Trophoblast cell (in vitro differentiated cells and primary cell): Measurements from ENCODE around the gene MAN1C1.

Source experiments
- DNase-seq, 2 donors: peaks; one replicate each; pipeline ENCODE4 v3.0.0-alpha.2; 2016
- H2AFZ ChIP-seq: 2 replicates; pipeline ENCODE4 v1.6.1; 2013; ENCODE audit warnings: low read length, moderate library complexity, mild to moderate bottlenecking; ENCODE audit not compliant: insufficient read depth, poor library complexity
- H2AK5ac ChIP-seq: 2 replicates; pipeline ENCODE4 v1.6.1; 2013; ENCODE audit warnings: mild to moderate bottlenecking, low read length
- H2BK120ac ChIP-seq: 2 replicates; pipeline ENCODE4 v1.6.1; 2013; ENCODE audit warnings: low read length, mild to moderate bottlenecking, moderate library complexity; ENCODE audit not compliant: insufficient read depth, poor library complexity
- H2BK12ac ChIP-seq: 2 replicates; pipeline ENCODE4 v1.6.1; 2013; ENCODE audit warnings: mild to moderate bottlenecking, low read length, moderate library complexity
- H2BK5ac ChIP-seq: 2 replicates; pipeline ENCODE4 v1.6.1; 2013; ENCODE audit warnings: low read length, low read depth, moderate library complexity, mild to moderate bottlenecking; ENCODE audit not compliant: poor library complexity
- H3K14ac ChIP-seq: 2 replicates; pipeline ENCODE4 v1.6.1; 2013; ENCODE audit warnings: mild to moderate bottlenecking, low read length
- H3K18ac ChIP-seq: 2 replicates; pipeline ENCODE4 v1.6.1; 2013; ENCODE audit warnings: mild to moderate bottlenecking, low read length
- H3K23ac ChIP-seq: 2 replicates; pipeline ENCODE4 v1.6.1; 2013; ENCODE audit warnings: low read length
- H3K27ac ChIP-seq: 2 replicates; pipeline ENCODE4 v1.5.1; 2013; ENCODE audit warnings: low read depth, mild to moderate bottlenecking, inconsistent platforms, low read length, moderate library complexity
- H3K27me3 ChIP-seq: 2 replicates; pipeline ENCODE4 v1.6.1; 2013; ENCODE audit warnings: inconsistent platforms, mild to moderate bottlenecking, low read length, moderate library complexity; ENCODE audit not compliant: insufficient read depth
- H3K36me3 ChIP-seq, 2 experiments: 1 replicate in 1 of 2; 2 replicates in 1 of 2; pipeline ENCODE4 v1.6.1; 2013; ENCODE audit warnings: low read length in 2 of 2, mild to moderate bottlenecking in 2 of 2, moderate library complexity in 1 of 2; ENCODE audit not compliant: insufficient read depth in 2 of 2, control insufficient read depth in 1 of 2
- H3K4ac ChIP-seq: 2 replicates; pipeline ENCODE4 v1.6.1; 2013; ENCODE audit warnings: low read depth, mild to moderate bottlenecking, low read length, moderate library complexity
- H3K4me1 ChIP-seq, 2 experiments: 1 replicate in 1 of 2; 2 replicates in 1 of 2; pipeline ENCODE4 v1.6.1; 2013; ENCODE audit warnings: low read length in 2 of 2, mild to moderate bottlenecking in 2 of 2, moderate library complexity in 1 of 2; ENCODE audit not compliant: insufficient read depth in 2 of 2, control insufficient read depth in 1 of 2
- H3K4me2 ChIP-seq: 2 replicates; pipeline ENCODE4 v1.6.1; 2013; ENCODE audit warnings: inconsistent platforms, mild to moderate bottlenecking, low read length, moderate library complexity
- H3K4me3 ChIP-seq: 2 replicates; pipeline ENCODE4 v1.5.1; 2013; ENCODE audit warnings: mild to moderate bottlenecking, low read depth, low read length, inconsistent platforms
- H3K79me1 ChIP-seq: one replicate; pipeline ENCODE4 v1.6.1; 2013; ENCODE audit warnings: low read length
- H3K79me2 ChIP-seq: 2 replicates; pipeline ENCODE4 v1.6.1; 2013; ENCODE audit warnings: low read length, mild to moderate bottlenecking; ENCODE audit not compliant: control insufficient read depth, insufficient read depth, poor library complexity
- H3K9ac ChIP-seq: 2 replicates; pipeline ENCODE4 v1.6.1; 2013; ENCODE audit warnings: mild to moderate bottlenecking, low read length
- H3K9me3 ChIP-seq: 2 replicates; pipeline ENCODE4 v1.6.1; 2013; ENCODE audit warnings: low read depth, mild to moderate bottlenecking, control low read depth, inconsistent platforms, low read length; ENCODE audit not compliant: insufficient read depth
- H4K12ac ChIP-seq: 2 replicates; pipeline ENCODE4 v1.6.1; 2013; ENCODE audit warnings: low read depth, mild to moderate bottlenecking, low read length, moderate library complexity
- H4K8ac ChIP-seq: 2 replicates; pipeline ENCODE4 v1.6.1; 2013; ENCODE audit warnings: low read depth, mild to moderate bottlenecking, low read length, moderate library complexity
- H4K91ac ChIP-seq: one replicate; pipeline ENCODE4 v1.6.1; 2013; ENCODE audit warnings: low read depth, mild to moderate bottlenecking, low read length, moderate library complexity
- WGBS: extraction: QIAGEN DNeasy Blood & Tissue Kit; methylation state at CpG from one replicate; pipeline ENCODE4 v1.1.7; 2013; ENCODE audit warnings: missing lambda C conversion rate; ENCODE audit not compliant: insufficient read length, insufficient coverage; ENCODE audit errors: extremely low coverage; 5-methylcytosine and 5-hydroxymethylcytosine counted together

MAN1C1 gene

GRCh38 chr1:25784575-25785051 lies 168.0 kb downstream of the MAN1C1 start:
- H3K9me3 ChIP-seq, result no peaks in the 10 kb centered on the region
- H3K9ac ChIP-seq, result no peak overlapping the region
- H3K18ac ChIP-seq, result no peak overlapping the region
- H3K27ac ChIP-seq, result no peak overlapping the region
- no peak overlapping the region for H3K23ac ChIP-seq
- no peak overlapping the region for H4K91ac ChIP-seq
- H3K14ac ChIP-seq, result no peak overlapping the region
- no peak overlapping the region for H2AFZ ChIP-seq
- no peak overlapping the region for H3K4me2 ChIP-seq
- H4K8ac ChIP-seq, result no peak overlapping the region
- peaks cover 11 to 20% of the 10 kb centered on the region in 2 experiments for H3K4me1 ChIP-seq
- no peak overlapping the region for H3K4me3 ChIP-seq
- no CpG with 5 or more reads among the region's 9 CpGs for WGBS
- DNase-seq, result no peak
- H2BK120ac ChIP-seq, result no peak overlapping the region
- peaks cover 2% of the 10 kb centered on the region for H3K27me3 ChIP-seq
- no peak overlapping the region for H2AK5ac ChIP-seq
- no peak overlapping the region for H3K4ac ChIP-seq
- no peaks in the 10 kb centered on the region for H3K79me2 ChIP-seq
- no peaks in the 10 kb centered on the region for H3K36me3 ChIP-seq
- H4K12ac ChIP-seq, result no peak overlapping the region
- H3K79me1 ChIP-seq, result no peaks in the 10 kb centered on the region
- no peak overlapping the region for H2BK12ac ChIP-seq
- no peak overlapping the region for H2BK5ac ChIP-seq

- Histone ChIP-seq H3K27me3 (peaks cover 2% of the 10 kb centered on the region), H3K79me1 (no peaks in the 10 kb centered on the region), H3K9me3 (peaks cover 2% of the 10 kb centered on the region), H2BK120ac (no peak overlapping the region), H3K14ac (no peak overlapping the region), H3K79me2 (no peaks in the 10 kb centered on the region), H2BK5ac (no peak overlapping the region), H4K12ac (no peak overlapping the region), H2BK12ac (no peak overlapping the region), H3K23ac (no peak overlapping the region), H3K36me3 (no peaks in the 10 kb centered on the region), H4K91ac (no peak overlapping the region), H4K8ac (no peak overlapping the region), H3K4me1 (peaks cover 10 to 16% of the 10 kb centered on the region in 2 experiments), H3K4me3 (no peak overlapping the region), H3K4ac (no peak overlapping the region), H3K9ac (no peak overlapping the region), H3K4me2 (no peak overlapping the region), H2AFZ (no peak overlapping the region), H3K27ac (no peak overlapping the region), H3K18ac (no peak overlapping the region), H2AK5ac (no peak overlapping the region)
- no CpG with 5 or more reads among the region's 10 CpGs for WGBS
- DNase-seq, result no peak
Measured at GRCh38 chr1:25785333-25786067, 168.9 kb downstream of the MAN1C1 start.

- H3K79me1 ChIP-seq, result no peaks in the 10 kb centered on the region
Measured at GRCh38 chr1:25786887-25787759, 170.5 kb downstream of the MAN1C1 start.

GRCh38 chr1:25787760-25788166 lies 171.2 kb downstream of the MAN1C1 start:
- no CpG with 5 or more reads among the region's 5 CpGs for WGBS
- Histone ChIP-seq H3K23ac (no peak overlapping the region), H4K12ac (no peak overlapping the region), H3K14ac (no peak overlapping the region), H4K91ac (no peak overlapping the region), H3K9ac (no peak overlapping the region), H3K18ac (no peak overlapping the region), H3K4me3 (no peak overlapping the region), H2BK12ac (no peak overlapping the region), H3K9me3 (peaks cover 3% of the 10 kb centered on the region), H2BK5ac (no peak overlapping the region), H3K4ac (no peak overlapping the region), H2BK120ac (no peak overlapping the region), H3K27ac (no peak overlapping the region), H3K4me2 (no peak overlapping the region), H2AFZ (no peak overlapping the region), H3K36me3 (no peaks in the 10 kb centered on the region), H3K79me2 (no peaks in the 10 kb centered on the region), H3K4me1 (peaks cover 5 to 7% of the 10 kb centered on the region in 2 experiments), H4K8ac (no peak overlapping the region), H3K27me3 (peaks cover 2% of the 10 kb centered on the region), H3K79me1 (no peaks in the 10 kb centered on the region), H2AK5ac (no peak overlapping the region)
- no peak for DNase-seq

More at GRCh38 chr1:25786887-25787759, 170.5 kb downstream of the MAN1C1 start:
- Histone ChIP-seq H3K18ac (no peak overlapping the region), H2AFZ (no peak overlapping the region), H2BK120ac (no peak overlapping the region), H3K4ac (no peak overlapping the region), H3K27me3 (peaks cover 2% of the 10 kb centered on the region), H3K9ac (no peak overlapping the region), H3K4me1 (peaks cover 5 to 7% of the 10 kb centered on the region in 2 experiments), H3K4me3 (no peak overlapping the region), H2BK12ac (no peak overlapping the region), H3K4me2 (no peak overlapping the region), H4K12ac (no peak overlapping the region), H2BK5ac (no peak overlapping the region), H3K9me3 (peaks cover 3% of the 10 kb centered on the region), H4K8ac (no peak overlapping the region), H2AK5ac (no peak overlapping the region), H3K79me2 (no peaks in the 10 kb centered on the region), H4K91ac (no peak overlapping the region), H3K27ac (no peak overlapping the region), H3K36me3 (no peaks in the 10 kb centered on the region), H3K14ac (no peak overlapping the region), H3K23ac (no peak overlapping the region)
- WGBS, result no CpG with 5 or more reads among the region's 11 CpGs
- no peak for DNase-seq
